Stimulated activated CD4-positive, alpha-beta T cell treated with anti-CD3 and anti-CD28 coated beads, TNF-alpha, amount 100 ng/mL, for 48 hours (primary cell): ENCODE data around the gene GRK6.

Experiments
- DNase-seq, 3 donors: peaks; one replicate each; pipeline ENCODE4 v3.0.0-alpha.2; 2020; ENCODE audit warnings: low read depth in 3 of 3

The GRK6 gene

DNA sequence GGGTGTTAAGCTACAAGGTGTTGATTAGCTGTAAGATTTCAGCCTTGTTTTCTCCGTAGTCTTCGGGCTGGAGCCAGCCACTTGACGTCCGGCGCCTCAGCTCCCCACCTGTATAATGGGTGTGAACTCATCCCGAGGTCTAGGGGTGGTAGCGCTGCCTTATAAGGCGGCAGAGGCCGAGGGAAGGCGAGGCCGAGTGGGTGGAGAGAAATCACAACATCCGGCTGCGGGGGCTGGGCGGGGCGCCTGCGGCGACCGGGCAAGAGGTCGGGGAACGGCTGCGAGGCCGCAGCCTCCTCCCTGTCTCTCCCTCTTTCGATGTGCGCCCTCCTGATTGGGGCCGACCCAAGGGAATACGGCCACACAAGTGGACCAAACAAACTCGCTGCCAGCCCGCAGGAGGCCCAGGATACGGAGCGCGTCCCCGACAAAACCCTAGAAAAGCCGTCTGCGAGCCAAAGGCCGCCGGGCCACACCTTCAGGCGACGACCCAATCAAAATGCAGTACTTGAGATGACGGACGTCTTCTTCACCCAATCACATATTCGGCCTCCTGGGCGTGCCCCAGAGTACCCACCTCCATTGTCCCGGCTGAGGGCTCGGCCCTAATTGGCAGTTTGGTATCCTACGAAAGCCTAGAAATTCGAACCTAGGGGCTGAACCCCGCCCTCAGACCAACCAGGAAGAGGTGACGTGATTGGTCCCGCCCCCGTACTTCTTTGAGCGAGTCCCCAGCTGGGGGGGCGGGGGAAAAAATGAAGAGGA lies 493 bp upstream of the GRK6 start:
- DNase-seq = peak; percentile 99 to 100 (median 99)

DNA sequence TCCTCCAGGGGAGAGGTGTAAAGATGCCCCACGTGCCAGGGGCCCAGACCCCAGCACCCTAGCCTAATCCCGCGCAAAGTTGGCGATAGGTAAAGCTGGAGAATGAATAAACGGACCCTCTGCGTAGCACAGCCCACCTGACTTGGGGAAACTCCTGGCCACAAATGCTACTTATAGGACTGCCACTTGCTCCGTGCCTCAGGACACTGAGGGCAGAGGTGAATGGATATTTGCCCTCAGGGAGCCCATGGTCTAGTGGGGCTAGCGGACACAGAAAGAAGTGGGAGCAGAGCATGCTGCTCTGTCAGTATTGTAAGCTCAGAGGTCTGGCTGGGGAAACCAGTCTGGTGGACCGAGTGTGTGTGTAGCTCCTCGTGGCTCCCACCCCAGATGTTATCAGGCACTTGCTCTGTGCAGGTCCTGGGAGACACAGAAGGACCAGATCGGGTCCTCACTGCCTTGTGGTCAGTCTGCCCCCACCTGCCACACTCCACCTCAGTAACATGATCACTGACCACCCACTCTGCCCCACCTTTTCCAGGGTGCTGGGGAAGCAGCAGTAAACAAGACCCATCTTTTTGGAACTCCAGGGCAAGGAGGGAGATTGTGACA lies 841 bp downstream of the GRK6 start:
- DNase-seq = no peak

DNA sequence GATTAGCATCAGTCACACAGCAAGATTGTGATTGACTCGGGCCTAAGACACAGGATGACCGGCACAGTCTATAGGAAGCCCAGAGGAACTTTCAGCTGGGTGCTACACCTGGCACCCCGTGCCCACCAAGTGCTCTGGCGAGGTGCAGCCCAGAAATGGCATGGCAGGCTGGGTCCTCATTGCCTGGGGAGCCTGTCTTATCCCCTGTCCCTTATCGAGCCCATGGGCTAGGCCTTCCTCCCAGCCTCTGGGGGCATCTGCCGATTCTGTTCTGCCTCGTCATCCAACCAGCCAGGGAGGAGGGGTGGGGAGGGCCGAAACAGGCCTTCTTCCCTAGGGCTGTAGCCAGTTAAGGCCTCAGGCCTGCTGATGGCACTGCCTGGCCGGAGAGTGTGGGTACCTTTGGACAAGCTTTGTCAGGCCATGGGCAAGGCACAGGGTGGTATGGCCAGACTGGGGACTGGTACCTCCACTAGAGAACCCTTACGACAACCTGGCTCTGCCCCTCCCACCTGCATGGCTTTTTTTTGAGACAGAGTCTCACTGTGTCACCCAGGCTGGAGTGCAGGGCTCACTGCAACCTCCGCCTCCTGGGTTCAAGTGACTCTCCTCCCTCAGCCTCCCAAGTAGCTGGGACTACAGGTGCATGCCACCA lies 1.6 kb downstream of the GRK6 start:
- no peak for DNase-seq

DNA sequence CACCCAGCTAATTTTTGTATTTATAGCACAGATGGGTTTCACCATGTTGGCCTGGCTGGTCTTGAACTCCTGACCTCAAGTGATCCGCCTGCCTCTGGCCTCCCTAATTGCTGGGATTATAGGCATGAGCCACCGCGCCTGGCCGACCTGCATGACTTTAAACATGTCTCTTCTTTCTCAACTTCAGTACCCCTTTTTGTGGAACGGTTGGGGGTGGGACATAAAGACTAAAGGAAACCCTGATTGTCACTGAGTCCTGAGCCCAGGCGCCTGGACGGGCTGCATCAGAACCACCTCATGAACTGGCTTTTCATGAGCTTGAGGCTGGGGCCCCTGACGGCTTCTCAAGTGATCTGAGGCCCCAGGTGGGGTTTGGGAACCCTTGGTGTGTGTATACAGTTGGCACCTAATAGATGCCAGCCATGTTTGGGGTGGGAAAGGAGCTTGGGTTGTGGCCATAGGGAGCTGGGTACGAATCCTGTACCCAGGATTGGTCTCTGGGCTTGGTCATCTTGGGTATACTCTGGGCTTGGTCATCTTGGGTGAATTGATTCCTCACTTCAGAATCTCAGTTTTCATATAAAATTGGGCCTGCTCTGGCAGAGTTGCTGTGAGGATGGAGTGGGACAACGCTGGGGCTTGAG lies 2.2 kb downstream of the GRK6 start:
- DNase-seq = no peak

DNA sequence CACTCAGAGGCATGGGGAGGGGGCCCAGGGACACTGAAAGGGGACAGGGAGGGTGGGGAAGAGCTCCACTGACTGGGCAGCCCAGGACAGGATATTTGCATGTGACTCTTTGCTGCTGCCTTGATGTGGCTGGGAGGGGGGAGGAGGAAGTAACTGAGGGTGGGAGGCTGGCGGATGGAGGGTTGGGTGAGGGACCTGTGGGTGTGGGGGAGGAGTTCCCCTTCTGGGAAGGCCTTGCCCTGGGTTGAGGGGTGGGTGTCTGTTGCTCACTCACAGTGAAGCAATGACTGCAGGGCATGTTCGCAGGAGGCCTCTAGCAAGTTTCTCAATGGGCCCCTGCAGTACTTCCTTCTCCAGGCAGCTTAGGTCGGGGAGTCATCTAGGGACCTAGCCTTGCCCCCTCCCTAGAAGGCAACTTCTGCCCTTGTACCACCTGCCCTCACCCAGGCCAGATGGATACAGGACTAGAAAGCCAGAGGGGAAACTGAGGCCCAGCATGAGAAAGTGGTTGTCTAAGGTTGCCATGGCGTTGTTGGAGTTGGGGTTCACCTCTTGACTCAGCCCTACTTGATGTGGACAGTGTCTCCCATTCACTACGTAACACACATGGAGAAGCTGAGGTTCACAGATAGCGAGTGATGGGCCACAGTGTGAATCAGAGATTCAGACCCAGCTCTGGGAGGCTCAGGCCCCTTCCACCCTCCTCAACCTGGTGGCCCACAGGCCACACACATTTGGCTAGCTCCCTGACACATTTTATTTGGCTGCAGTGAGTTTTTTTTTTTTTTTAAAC lies 3.0 kb downstream of the GRK6 start:
- peak; percentile 69 to 88 (median 88) for DNase-seq

DNA sequence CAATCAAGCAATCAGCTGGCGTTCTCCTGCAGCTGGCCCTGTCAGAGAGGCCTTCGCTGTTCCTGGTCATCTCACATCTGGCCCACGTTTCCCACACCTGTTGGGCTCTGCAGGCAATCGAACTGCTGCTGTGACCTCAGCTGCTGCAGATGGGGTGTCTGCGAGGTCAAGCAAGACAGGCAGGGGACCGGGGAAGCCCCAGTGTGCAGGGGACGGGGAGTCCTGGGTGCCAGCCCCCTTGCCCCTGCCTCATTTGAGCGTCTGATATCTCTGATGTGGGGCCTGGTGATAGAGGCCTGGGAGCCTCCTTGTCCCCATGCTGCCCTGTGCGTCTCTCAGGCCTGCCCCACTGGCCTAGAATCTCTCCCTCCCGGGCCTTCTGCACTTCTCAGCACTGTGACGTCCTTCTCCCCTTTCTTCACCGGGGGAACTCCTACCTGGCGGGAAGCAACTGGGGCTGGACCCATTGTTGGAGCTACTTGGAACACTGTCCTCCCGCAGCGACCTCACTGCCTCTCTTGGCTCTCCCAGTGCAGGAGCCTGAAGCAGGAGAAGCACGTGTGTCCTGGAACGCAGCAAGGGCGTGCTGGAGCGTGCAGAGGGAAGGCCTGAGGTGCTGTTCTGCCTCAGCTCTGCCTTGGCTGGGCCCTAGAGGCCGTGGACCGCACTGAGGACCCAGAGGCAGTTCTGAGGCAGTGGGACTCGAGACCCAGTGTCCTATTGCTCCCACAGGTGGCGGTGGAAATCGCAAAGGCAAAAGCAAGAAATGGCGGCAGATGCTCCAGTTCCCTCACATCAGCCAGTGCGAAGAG lies 3.9 kb downstream of the GRK6 start:
- DNase-seq = no peak

DNA sequence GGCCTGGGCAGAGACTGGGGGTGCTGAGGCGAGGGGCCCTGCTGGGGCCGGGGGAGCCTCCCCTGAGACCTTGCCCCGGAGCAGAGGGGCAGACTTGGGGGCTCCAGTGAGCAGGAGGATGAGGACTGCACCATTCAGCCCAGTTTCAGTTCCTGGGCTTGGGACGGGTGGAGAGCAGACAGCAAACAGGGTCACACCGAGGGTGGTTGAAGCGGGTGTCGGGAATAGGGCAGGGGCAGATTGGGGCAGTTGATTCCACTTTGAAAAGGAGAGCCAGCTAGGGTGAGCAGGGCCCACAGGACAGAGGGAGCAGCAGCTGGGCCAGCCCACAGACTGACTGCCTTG lies 4.5 kb downstream of the GRK6 start:
- DNase-seq = no peak

DNA sequence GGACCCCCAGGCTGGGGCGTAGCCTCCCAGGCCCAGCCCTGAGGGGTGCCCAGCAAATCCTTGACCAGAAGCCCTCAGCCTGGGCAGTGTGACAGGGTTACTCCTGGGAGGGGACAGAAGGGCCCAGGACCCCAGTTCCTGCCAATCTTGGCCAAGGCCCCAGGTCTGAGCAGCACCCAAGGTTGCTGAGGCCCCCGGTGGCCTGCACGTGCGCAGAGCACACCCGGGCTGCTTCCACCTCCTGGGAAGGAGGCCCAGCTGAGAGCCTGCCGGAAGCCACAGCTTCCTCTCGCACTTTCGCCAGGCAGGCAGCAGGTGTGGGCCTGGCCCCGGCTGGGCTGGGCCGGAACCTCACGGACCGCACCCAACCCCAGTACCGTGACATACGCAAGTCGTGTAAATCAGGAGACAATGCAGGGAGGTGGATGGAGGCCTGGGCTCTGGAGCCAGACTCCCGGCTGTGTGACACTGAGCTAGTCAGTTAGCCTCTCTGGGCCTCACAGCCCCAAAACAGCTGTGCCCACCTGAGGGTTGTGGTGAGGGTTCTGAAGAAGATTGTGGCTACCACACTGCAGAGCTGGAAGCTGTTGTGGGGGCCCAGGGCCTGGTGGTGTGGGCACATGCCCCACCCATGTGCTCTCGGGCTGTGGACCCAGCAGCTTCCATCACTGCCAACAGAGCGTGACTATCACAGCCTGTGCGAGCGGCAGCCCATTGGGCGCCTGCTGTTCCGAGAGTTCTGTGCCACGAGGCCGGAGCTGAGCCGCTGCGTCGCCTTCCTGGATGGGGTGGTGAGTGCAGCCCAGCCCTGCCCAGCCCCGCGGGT lies 5.1 kb downstream of the GRK6 start:
- peak in 1 of 3 donors; percentile 77 for DNase-seq

DNA sequence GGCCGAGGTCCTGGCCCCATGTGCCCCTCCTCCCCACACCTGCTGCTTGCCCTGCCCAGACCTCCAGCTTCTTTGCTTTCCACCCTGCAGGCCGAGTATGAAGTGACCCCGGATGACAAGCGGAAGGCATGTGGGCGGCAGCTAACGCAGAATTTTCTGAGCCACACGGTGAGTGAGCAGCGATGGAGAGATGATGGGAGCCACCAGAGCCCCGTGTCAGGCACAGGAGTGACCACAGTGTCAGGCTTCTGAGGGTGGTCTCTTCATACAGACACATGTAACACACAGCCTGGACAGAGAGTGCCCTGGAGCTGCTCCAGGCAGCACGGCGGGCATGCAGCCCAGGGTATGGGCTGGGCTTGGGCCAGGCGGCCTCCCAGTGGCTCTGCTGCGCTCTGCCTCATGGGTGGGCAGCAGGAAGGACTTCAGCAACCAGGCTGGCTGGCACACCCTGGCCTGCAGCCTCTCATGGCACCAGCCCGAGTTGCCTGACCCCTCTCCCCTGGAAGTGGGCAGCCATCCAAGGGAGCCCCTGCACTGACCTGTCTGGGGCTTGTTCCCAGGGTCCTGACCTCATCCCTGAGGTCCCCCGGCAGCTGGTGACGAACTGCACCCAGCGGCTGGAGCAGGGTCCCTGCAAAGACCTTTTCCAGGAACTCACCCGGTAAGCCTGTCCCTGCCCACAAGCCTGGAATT lies 5.8 kb downstream of the GRK6 start:
- peak in 1 of 3 donors; percentile 50 for DNase-seq

DNA sequence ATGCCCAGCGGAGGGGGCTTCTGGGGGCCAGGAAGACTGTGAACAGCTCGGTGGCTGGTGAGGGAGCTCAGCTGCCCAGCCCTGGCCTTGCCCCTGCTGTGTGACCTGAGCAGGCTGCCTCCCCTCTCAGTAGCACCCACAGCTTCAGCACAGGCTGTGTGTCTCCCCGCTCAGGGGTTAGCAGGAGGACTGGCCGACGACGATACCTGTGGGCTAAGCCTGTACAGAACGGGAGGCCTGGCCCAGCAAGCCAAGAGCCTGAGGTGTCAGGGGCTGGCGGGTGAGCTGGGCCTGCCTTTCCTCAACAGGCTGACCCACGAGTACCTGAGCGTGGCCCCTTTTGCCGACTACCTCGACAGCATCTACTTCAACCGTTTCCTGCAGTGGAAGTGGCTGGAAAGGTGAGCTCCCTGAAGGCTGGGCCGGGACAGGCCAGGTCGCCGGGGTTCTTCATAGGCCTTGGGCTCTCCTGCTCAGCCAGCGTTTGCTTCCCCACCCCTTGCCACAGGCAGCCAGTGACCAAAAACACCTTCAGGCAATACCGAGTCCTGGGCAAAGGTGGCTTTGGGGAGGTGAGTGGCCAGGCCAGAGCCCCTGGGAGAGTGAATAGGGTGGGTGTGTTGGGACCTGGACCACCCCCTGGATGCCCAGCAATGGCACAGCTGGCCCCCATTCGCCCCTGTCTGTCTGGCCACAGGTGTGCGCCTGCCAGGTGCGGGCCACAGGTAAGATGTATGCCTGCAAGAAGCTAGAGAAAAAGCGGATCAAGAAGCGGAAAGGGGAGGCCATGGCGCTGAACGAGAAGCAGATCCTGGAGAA lies 6.6 kb downstream of the GRK6 start:
- DNase-seq = no peak

DNA sequence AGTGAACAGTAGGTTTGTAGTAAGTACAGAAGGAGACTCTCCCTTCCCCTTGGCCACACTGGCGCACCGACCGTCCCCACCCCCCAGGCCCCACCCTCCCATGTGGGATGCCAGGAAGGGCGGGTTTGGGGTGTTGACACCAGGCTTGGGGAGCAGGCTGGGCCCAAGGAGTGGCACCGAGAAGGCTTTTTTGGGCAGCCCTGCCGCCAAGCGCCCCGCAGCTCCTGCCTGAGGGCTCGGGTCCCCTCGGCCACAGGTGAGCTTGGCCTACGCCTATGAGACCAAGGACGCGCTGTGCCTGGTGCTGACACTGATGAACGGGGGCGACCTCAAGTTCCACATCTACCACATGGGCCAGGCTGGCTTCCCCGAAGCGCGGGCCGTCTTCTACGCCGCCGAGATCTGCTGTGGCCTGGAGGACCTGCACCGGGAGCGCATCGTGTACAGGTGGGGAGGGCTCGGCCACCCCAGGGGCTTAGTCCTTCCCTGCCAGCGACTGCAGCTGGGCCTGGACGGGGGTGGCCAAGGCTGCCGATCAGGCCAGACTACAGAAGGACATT lies 7.3 kb downstream of the GRK6 start:
- DNase-seq = no peak

DNA sequence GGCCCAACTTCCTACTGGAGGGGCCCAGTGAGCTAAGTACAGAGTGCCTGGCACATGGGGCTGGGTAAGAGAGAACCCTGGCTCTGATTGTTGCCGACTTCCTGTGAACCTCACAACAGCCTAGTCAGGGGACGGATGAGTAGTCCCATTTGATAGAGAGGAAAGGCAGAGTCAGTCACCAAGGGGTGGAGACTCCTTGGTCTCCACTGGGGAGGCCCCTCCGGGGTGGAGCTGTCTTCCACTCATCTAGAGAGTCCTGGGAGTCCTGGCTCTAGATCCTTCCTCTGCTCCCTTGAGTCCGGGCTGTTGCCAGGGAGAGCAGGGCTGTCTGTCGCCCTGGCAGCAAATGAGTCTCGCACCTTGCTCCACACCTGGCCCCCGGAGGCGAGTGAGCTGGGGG lies 8.0 kb downstream of the GRK6 start:
- peak in 1 of 3 donors; percentile 64 for DNase-seq

DNA sequence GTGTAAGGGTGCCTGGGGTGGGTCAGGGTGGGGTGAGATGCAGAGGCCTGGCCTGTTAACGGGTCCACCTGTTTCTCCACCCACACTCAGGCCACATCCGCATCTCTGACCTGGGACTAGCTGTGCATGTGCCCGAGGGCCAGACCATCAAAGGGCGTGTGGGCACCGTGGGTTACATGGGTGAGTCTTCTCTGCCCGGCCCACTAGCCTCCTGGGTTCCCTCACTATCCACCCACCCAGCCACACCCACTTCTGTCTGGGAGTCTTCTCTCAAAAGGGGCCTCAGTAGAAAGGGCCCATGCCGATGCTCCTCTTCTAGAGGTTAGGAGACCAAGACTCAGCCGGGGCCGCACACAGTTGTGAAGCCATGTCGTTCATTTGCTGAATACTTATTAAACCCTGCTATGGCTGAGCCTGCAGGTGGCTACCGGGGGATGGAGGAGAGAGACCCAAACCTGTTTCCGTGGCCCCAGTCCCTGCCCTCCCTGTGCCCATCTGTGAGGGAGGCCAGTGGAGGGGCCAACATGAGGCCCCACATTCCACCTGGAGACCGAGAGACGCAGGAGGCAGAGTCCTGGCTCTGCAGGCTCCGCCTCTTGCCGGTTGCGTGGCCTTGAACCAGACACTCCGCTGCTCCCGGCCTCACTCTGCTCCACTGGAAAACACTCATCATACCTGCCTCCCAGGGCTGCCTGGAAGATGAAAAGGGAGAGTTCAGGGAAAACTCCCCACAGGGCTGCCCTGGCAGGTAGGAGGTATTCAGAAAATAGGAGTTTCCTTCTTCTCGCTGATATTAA lies 8.7 kb downstream of the GRK6 start:
- no peak for DNase-seq

DNA sequence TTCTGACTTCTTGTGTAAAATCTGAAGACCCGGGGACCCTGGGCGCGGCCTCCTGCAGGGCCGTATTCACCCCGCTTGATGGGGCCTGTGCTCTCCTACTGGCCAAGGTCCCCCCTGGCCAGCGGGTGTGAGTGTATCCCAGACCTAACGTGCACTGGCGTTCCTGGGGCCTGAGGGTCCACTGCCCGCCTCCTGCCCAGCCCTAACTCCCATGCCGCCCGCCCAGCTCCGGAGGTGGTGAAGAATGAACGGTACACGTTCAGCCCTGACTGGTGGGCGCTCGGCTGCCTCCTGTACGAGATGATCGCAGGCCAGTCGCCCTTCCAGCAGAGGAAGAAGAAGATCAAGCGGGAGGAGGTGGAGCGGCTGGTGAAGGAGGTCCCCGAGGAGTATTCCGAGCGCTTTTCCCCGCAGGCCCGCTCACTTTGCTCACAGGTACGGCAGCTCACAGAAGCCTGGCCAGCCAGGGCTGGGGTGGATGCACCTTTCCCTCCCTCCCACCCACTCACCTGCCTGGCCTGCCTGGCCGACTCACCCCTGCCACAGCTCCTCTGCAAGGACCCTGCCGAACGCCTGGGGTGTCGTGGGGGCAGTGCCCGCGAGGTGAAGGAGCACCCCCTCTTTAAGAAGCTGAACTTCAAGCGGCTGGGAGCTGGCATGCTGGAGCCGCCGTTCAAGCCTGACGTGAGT lies 9.5 kb downstream of the GRK6 start:
- DNase-seq = no peak

DNA sequence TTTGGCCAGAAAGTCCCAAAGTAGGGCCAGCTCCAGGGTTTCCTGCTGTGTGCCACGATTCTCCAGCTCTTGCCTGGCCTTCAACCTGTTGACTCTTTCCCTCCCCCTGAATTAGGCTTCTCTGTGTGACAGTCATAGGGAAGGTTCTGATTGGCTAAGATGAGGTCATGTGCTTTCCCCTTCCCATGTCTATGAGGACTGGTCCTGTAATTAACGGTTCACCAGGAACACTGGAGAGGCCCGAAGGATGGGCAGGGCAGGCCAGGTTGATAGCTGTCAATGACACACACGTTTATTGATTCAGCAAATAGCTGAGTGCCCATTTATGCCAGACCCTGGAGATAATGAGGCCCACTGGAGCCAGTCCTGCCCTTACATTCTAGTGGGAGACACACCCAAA lies 11.1 kb downstream of the GRK6 start:
- no peak for DNase-seq

DNA sequence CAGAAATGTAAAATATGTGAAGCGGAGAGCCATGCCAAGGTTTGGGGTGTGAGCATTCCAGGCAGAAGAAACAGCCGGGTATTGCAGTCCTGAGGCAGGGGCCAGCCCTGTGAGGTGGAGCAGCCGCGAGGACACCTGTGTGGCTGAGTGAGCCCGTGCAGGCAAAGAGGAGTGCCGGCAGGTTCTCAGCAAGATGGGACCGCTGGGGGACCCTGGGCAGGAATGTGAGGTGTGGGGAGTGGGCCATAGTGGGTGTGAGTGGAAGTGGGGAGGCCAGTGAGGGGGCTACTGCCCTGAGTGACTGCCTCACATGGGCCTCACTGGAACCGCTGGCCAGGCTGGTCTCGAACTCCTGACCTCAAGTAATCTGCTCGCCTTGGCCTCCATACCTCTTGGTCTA lies 12.0 kb downstream of the GRK6 start:
- DNase-seq = no peak

DNA sequence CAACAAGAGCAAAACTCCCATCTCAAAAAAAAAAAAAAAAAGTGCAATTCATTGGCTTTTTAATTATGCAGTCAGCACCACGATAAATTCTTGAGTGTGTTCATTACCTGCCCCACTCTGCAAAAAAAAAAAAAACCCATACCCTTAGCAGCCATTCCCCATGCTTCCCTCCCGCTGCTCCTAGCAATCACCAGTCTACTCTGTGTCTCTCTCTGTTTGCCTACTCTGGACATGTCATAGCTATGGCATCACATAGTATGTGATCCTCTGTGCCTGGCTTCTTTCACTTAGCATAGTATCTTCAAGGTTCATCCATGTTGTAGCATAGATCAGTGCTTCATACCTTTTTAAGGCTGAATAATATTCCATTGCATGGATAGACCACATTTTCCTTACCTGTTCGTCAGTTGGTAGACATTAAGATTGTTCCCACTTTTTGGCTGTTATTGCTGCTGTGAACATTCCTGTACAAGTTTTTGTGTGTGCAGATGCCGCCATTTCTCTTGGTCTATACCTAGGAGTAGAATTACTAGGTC lies 13.1 kb downstream of the GRK6 start:
- no peak for DNase-seq
